ENCODE results near the gene CUBN. TPM values are rescaled to one million over a fixed set of nuclear protein-coding genes. Genes with fewer than 3 reads are reported as not detected.

Gene CUBN
- total RNA-seq, 2 experiments from 2014 or later = 0.80 to 0.81 TPM

DNA sequence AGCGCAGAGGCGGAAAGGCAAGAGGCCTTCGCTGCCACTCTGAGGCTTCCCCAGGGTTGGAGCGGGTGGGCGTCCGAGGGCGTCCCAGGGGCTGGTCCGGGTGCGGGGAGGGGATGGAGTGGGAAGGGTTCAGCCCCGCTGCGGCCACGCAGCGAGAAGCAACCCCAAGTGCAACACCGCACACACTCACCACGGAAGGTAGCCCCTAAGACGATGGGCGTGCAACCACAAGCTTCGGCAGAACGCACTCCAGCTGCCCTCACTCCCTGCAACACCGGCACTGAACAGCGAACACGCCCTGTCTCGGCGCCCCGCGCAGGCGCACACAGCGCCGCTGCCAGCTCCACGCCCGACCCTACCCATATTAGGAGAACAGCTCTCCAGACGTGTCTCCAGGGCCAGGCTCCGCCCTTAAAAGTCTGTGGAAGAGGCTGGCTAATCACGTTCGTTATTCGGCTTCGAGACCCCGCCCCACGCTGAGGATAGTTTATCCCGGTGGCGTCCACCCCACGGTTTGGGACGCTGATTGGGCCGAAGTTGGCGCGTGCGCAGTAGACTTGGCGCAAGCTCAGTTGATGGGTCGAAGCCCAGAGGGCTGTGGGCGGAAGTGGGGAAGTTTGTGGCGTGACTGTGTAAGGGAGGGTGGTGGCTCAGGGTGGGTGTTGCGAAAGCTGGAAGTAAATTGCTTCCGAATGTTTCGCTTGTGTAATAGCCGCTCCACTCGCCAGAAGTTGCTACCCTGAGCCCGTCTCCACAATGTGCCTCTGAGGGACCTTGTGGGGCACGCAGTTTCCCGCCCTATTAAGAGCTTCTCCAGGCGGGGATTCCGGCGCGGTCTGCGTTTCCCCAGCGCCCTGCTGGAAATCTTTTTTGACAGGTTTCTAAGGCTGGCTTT lies 312.2 kb downstream of the CUBN start, which contains the start of gene RSU1:
Gene RSU1 (minus strand): TSS at position 300 of the 895 bp plus-strand sequence. CDS start 343 bp downstream, outside the sequence.
- H3K9me3 Mint-ChIP-seq = peaks cover 13% of the 10 kb centered on the region
- H3K4me3 Mint-ChIP-seq = peak within 1 kb of the TSS; percentile 85
- POLR2A ChIA-PET = interaction anchor here (0.6 to 2.2 kb wide), 31 partner anchors 11 to 957 kb away, joined by 3 to 58 read pairs (median 5); partner anchors contain the start of genes MINDY3, PTER, STAM and TRDMT1
- CTCF ChIA-PET = interaction anchor here (0.6 to 1.8 kb wide), 22 partner anchors 8 to 1295 kb away, joined by 3 to 10 read pairs (median 4); partner anchors contain the start of gene VIM
- DNase-seq = peak; percentile 100
- peak within 1 kb of the TSS; percentile 92 for H3K27ac Mint-ChIP-seq
- peaks cover 4% of the 10 kb centered on the region for H3K27me3 Mint-ChIP-seq
- H3K36me3 Mint-ChIP-seq (ENCODE audit: low read depth) = peaks cover 34% of the 10 kb centered on the region
- peaks cover 40% of the 10 kb centered on the region for H3K4me1 Mint-ChIP-seq

DNA sequence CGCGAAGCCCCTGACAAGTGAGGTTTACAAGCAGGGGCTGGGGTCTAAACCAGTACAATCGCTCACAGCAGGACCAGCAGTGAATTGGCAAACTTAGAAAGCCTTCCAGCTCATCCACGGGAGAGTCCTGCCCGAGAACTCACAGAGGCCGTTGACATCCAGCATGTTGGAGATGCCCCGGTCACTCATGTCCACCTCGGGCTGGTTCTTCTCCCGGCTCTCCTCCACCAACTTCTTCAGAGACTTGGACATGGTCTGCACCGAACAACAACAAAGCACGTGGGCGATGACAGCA lies 312.8 kb downstream of the CUBN start:
- H3K4me1 Mint-ChIP-seq = peaks cover 42% of the 10 kb centered on the region
- H3K4me3 Mint-ChIP-seq = peak overlapping the region; percentile 85
- peaks cover 7% of the 10 kb centered on the region for H3K9me3 Mint-ChIP-seq
- H3K36me3 Mint-ChIP-seq (ENCODE audit: low read depth) = peaks cover 30% of the 10 kb centered on the region
- peaks cover 4% of the 10 kb centered on the region for H3K27me3 Mint-ChIP-seq
- ChIA-PET POLR2A (interaction anchor here (0.9 to 2.2 kb wide), 12 partner anchors 11 to 957 kb away, joined by 3 to 58 read pairs (median 6); partner anchors contain the start of genes MINDY3, PTER, STAM and VIM), CTCF (interaction anchor here (0.9 to 1.8 kb wide), 11 partner anchors 9 to 440 kb away, joined by 3 to 10 read pairs (median 5); partner anchors contain the start of gene VIM)
- H3K27ac Mint-ChIP-seq = peak overlapping the region; percentile 92
- DNase-seq = no peak

DNA sequence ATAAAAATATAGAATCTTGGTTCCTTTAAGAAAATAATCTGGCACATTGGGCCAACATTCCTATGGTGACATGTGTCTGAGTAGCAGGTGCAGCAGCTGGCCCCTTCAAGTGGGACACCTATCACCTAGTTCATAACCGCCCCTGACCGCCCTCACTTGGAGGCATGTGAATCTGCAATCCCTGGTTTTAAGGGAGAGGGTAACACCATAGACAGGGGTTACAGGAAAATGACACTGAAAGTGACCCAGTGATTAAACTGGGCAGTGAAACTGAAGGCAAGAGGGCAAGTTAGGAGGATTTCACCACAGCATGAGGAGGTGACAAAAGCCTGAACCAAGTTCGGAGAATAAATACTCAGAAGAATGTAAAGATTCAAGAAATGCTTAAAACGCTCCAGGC lies 313.4 kb downstream of the CUBN start:
- Mint-ChIP-seq H3K4me1 (peaks cover 47% of the 10 kb centered on the region), H3K27ac (peak overlapping the region; percentile 63), H3K4me3 (peak overlapping the region; percentile 85), H3K9me3 (peaks cover 4% of the 10 kb centered on the region), H3K27me3 (peaks cover 4% of the 10 kb centered on the region), H3K36me3 (ENCODE audit: low read depth) (peaks cover 30% of the 10 kb centered on the region)
- DNase-seq = no peak
- ChIA-PET POLR2A (interaction anchor here (1.2 to 2.2 kb wide), 5 partner anchors 10 to 956 kb away, joined by 3 to 8 read pairs (median 4); partner anchors contain the start of genes MINDY3 and PTER), CTCF (interaction anchor here (0.7 to 1.7 kb wide), 2 partner anchors 415 to 440 kb away, joined by 3 to 4 read pairs; no protein-coding TSS in a partner anchor)

DNA sequence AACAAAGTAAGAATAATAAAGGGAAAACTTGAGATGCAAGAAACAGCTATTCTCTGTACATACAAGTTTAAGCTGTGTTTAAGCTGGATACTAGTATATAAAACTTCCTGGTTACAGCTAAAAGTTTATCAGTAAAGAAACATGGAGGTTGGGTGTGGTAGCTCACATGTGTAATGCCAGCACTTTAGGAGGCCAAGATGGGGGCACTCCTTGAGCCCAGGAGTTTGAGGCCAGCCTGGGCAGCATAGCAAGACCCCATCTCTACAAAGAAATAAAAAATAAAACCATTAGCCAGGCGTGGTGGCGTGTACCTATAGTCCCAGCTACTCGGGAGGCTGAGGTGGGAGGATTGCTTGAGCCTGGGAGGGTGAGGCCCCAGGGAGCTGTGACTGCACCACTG lies 315.6 kb downstream of the CUBN start:
- no peak overlapping the region for H3K27ac Mint-ChIP-seq
- H3K27me3 Mint-ChIP-seq = peaks cover 2% of the 10 kb centered on the region
- no peak for DNase-seq
- no peak overlapping the region for H3K4me3 Mint-ChIP-seq
- no peaks in the 10 kb centered on the region for H3K9me3 Mint-ChIP-seq
- peaks cover 32% of the 10 kb centered on the region for H3K36me3 Mint-ChIP-seq (ENCODE audit: low read depth)
- ChIA-PET POLR2A (no interaction called here), CTCF (interaction anchor here (1.0 kb wide), 1 partner anchor 36 kb away, joined by 4 read pairs; no protein-coding TSS in a partner anchor)
- peaks cover 50% of the 10 kb centered on the region for H3K4me1 Mint-ChIP-seq

DNA sequence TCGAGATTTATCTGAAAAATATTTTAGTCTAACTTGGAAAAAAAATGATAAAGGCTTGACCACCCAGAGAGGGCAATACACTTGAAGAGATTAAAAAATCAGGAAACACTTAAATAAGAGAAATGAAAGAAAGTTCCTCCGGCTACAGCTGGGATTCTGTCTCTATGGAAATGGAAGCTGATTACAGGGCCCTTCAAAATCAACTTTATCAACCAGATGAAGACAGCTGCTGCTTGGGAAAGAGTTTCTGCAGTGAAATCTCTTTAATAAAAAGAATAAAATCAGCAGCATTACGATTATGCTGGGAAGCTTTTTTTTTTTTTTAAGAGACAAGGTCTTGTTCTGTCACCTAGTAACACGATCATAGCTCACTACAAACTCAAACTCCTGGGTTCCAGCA lies 316.9 kb downstream of the CUBN start:
- ChIA-PET POLR2A (interaction anchor here (1.2 kb wide), 1 partner anchor 831 kb away, joined by 3 read pairs; no protein-coding TSS in a partner anchor), CTCF (interaction anchor here (0.6 to 1.1 kb wide), 3 partner anchors 15 to 157 kb away, joined by 3 to 4 read pairs (median 3); no protein-coding TSS in a partner anchor)
- H3K36me3 Mint-ChIP-seq (ENCODE audit: low read depth) = peaks cover 32% of the 10 kb centered on the region
- no peak overlapping the region for H3K4me3 Mint-ChIP-seq
- H3K4me1 Mint-ChIP-seq = peaks cover 45% of the 10 kb centered on the region
- no peak overlapping the region for H3K27ac Mint-ChIP-seq
- peaks cover 2% of the 10 kb centered on the region for H3K27me3 Mint-ChIP-seq
- DNase-seq = no peak
- no peaks in the 10 kb centered on the region for H3K9me3 Mint-ChIP-seq

DNA sequence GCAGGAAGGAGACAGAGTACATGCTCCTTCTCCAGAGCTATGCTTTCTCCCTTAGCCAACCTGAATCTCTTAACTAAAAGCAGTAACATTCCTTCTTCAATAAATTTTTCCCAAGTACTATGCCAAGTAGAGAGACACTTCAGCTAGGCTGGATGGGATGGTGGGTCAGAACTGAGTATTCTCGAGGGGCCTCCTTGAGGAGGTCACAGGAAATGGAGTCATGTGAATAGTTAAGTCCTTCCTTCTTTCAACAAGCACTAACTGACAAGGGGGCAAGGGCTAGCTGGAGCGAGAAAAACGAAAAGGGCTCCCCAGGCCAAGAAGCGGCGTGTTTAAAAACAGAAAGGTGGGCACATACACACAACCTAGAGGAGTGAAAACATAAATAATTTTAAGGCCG lies 317.8 kb downstream of the CUBN start:
- peaks cover 30% of the 10 kb centered on the region for H3K36me3 Mint-ChIP-seq (ENCODE audit: low read depth)
- H3K27ac Mint-ChIP-seq = no peak overlapping the region
- H3K4me1 Mint-ChIP-seq = peaks cover 41% of the 10 kb centered on the region
- no peaks in the 10 kb centered on the region for H3K27me3 Mint-ChIP-seq
- H3K9me3 Mint-ChIP-seq = no peaks in the 10 kb centered on the region
- no peak for DNase-seq
- ChIA-PET CTCF (no interaction called here), POLR2A (interaction anchor here (0.8 to 1.2 kb wide), 2 partner anchors 23 to 832 kb away, joined by 3 read pairs; no protein-coding TSS in a partner anchor)
- H3K4me3 Mint-ChIP-seq = no peak overlapping the region

DNA sequence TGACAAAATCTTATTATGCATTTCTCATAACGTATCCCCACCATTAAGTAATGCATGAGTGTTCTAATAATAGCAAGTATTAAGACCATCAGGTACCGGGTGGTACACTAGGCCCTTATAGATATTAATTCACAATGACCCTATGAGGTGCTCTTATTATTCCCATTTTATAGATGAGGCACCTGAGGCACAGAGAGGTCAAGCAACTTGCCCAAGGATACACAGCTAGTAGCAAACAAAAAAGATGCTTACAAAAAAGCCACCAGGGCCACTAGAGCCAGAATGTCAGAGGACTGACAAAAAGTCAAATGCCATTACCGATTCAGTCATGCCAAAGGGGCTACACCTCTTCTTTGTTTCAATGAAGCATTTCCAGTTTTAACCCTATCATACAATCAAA lies 318.3 kb downstream of the CUBN start:
- H3K9me3 Mint-ChIP-seq = no peaks in the 10 kb centered on the region
- CTCF ChIA-PET = no interaction called here

DNA sequence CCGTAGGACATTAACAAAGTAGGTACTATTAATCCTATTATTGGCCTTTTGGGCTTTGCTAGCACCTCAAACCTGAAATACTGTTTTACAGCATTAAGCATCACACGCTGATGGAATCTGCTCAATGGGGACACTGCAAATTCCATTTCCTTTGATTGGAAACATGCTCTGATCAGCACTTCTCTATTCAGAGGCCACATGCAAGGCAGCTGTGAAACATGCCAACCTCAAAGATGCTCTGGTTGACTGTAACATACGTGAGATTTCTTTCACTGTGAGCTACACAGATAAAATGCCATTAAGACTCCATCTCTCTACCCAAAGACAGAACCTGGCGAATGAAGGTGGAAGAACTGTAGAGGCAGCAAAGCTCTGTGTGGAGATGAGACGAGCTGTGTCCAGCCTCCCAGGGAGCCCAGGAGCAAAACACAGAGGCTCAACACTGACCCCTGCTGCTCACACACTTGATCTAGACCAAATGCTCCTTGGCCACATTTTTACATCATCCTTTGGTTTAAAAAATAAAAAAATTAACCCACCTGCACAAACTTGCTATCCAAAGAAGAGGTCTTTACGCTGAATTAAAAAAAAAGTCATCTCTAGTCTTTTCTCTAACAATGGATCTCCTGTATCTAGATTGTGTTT lies 320.4 kb downstream of the CUBN start:
- Mint-ChIP-seq H3K27ac (no peak overlapping the region), H3K4me1 (peaks cover 21% of the 10 kb centered on the region), H3K9me3 (no peaks in the 10 kb centered on the region), H3K4me3 (no peak overlapping the region), H3K36me3 (ENCODE audit: low read depth) (peaks cover 22% of the 10 kb centered on the region), H3K27me3 (no peaks in the 10 kb centered on the region)
- peak; percentile 64 for DNase-seq
- ChIA-PET CTCF (interaction anchor here (0.6 to 1.9 kb wide), 5 partner anchors 8 to 711 kb away, joined by 3 to 6 read pairs (median 4); partner anchors contain the start of gene RSU1), POLR2A (no interaction called here)

More for the DNA sequence above, 318.3 kb downstream of the CUBN start:
- no peak overlapping the region for H3K4me3 Mint-ChIP-seq
- no peak overlapping the region for H3K27ac Mint-ChIP-seq
- no peaks in the 10 kb centered on the region for H3K27me3 Mint-ChIP-seq
- peaks cover 39% of the 10 kb centered on the region for H3K4me1 Mint-ChIP-seq
- DNase-seq = no peak
- POLR2A ChIA-PET = interaction anchor here (0.8 kb wide), 1 partner anchor 23 kb away, joined by 3 read pairs; no protein-coding TSS in a partner anchor
- H3K36me3 Mint-ChIP-seq (ENCODE audit: low read depth) = peaks cover 30% of the 10 kb centered on the region

DNA sequence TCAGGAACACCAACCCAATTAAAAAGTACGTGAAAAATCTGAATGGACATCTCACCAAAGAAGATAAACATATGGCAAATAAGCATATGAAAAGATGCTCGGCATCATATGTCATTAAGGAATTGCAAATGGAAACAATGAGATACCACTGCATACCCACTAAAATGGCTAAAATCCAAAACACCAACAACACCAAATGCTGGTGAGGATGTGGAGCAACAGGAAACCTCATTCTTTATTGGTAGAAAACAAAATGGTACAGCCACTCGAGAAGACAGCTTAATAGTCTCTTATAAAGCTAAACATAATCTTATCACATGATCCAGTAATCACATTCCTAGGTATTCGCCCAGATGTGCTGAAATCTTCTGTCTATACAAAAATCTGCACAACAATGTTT lies 325.5 kb downstream of the CUBN start:
- ChIA-PET POLR2A (no interaction called here), CTCF (interaction anchor here (1.0 kb wide), 1 partner anchor 10 kb away, joined by 3 read pairs; no protein-coding TSS in a partner anchor)
- Mint-ChIP-seq H3K4me3 (no peak overlapping the region), H3K36me3 (ENCODE audit: low read depth) (peaks cover 8% of the 10 kb centered on the region), H3K27ac (no peak overlapping the region), H3K27me3 (no peaks in the 10 kb centered on the region), H3K9me3 (no peaks in the 10 kb centered on the region), H3K4me1 (peaks cover 13% of the 10 kb centered on the region)
- no peak for DNase-seq

DNA sequence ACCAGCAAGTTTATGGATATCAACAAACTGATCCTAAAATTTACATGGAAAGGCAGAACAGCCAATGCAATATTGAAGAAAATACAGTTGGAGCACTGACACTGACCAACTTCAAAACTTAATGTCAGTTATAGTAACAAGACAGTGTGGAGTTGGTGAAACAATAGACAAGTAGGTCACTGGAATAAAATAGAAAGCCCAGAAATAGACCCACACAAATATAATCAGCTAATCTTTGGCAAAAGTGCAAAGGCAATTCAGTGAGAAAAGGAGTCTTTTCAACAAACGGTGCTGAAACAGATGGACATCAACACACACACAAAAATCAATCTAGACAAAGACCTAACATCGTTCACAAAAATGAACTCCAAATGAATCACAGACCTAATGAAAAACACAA lies 326.1 kb downstream of the CUBN start:
- Mint-ChIP-seq H3K27me3 (no peaks in the 10 kb centered on the region), H3K9me3 (no peaks in the 10 kb centered on the region), H3K4me1 (peaks cover 15% of the 10 kb centered on the region), H3K36me3 (ENCODE audit: low read depth) (peaks cover 15% of the 10 kb centered on the region), H3K27ac (no peak overlapping the region), H3K4me3 (no peak overlapping the region)
- ChIA-PET CTCF (interaction anchor here (1.0 kb wide), 1 partner anchor 9 kb away, joined by 3 read pairs; no protein-coding TSS in a partner anchor), POLR2A (no interaction called here)
- no peak for DNase-seq

DNA sequence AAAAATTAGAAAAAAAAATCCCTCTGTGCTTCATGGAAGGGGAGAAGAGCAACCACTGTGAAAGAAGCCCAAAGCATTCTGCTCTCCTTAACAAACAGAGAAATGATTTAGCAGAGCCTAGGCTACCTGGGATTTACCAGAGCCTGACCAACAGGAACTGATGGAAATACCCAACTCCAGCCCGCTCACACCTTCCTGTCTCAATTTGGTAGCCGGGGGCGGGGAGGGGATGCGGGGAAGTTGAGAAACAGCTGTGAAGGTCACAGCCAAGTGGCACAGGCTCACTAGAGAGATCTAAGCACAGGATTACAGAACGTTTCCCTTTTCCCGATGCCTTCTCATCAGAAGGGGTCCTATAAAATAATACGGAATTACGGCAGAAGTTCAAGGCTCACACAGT lies 330.0 kb downstream of the CUBN start:
- ChIA-PET POLR2A (no interaction called here), CTCF (no interaction called here)
- no peaks in the 10 kb centered on the region for H3K9me3 Mint-ChIP-seq
- no peaks in the 10 kb centered on the region for H3K27me3 Mint-ChIP-seq
- peaks cover 29% of the 10 kb centered on the region for H3K36me3 Mint-ChIP-seq (ENCODE audit: low read depth)
- no peak overlapping the region for H3K4me3 Mint-ChIP-seq
- DNase-seq = no peak
- peaks cover 22% of the 10 kb centered on the region for H3K4me1 Mint-ChIP-seq
- H3K27ac Mint-ChIP-seq = no peak overlapping the region

DNA sequence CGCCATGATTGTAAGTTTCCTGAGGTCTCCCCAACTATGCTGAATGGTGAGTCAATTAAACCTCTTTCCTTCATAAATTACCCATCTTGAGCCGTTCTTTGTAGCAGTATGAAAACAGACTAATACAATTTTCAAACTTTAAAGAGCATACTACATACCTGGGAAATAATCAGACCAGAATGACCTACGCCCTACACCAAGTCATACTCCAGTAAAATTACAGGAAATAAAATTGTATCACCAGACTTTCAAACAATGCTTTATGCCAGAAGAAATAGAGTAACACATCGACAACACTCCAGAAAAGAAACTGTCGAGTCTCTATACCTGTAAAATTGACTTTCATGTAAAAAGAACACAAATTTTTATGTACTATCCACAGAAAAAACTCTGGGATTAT lies 331.0 kb downstream of the CUBN start:
- peaks cover 22% of the 10 kb centered on the region for H3K4me1 Mint-ChIP-seq
- H3K36me3 Mint-ChIP-seq (ENCODE audit: low read depth) = peaks cover 35% of the 10 kb centered on the region
- H3K27ac Mint-ChIP-seq = no peak overlapping the region

More for the DNA sequence above, 331.0 kb downstream of the CUBN start:
- DNase-seq = no peak
- Mint-ChIP-seq H3K9me3 (no peaks in the 10 kb centered on the region), H3K4me3 (no peak overlapping the region), H3K27me3 (no peaks in the 10 kb centered on the region)
- CTCF ChIA-PET = no interaction called here
- POLR2A ChIA-PET = no interaction called here
